ENCODE results near the gene NXPH3.

DNA sequence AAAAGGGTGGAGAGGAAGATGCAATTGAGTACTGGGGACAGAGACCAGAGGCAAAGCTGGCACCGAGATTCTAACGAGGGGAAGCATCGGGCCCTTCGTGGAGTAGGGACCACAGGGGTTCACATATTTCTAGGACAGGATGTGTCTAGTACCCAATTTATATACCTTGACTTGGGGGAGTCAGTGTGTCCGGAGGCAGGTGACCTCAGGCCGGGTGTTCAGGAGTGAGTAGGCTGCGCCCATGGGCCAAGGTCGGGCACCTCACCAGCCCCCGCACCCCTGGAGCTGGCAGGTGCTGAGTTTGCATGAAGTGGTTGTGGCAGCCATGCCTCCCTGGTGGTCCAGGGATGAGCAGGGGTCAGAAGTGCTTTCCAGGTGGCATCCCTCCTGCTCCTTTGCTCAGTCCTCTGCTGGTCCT lies 8.6 kb upstream of the NXPH3 start:
- TF ChIP-seq EZH2 (IDR thresholded peaks at IDR 0.05) = no peak
- TF ChIP-seq YY1 (IDR thresholded peaks at IDR 0.05; ENCODE audit: extremely low read depth, insufficient replicate concordance, low read depth, low read length) = no peak
- TF ChIP-seq, protein P1, sequence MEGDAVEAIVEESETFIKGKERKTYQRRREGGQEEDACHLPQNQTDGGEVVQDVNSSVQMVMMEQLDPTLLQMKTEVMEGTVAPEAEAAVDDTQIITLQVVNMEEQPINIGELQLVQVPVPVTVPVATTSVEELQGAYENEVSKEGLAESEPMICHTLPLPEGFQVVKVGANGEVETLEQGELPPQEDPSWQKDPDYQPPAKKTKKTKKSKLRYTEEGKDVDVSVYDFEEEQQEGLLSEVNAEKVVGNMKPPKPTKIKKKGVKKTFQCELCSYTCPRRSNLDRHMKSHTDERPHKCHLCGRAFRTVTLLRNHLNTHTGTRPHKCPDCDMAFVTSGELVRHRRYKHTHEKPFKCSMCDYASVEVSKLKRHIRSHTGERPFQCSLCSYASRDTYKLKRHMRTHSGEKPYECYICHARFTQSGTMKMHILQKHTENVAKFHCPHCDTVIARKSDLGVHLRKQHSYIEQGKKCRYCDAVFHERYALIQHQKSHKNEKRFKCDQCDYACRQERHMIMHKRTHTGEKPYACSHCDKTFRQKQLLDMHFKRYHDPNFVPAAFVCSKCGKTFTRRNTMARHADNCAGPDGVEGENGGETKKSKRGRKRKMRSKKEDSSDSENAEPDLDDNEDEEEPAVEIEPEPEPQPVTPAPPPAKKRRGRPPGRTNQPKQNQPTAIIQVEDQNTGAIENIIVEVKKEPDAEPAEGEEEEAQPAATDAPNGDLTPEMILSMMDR (IDR thresholded peaks at IDR 0.05 in 2 of 3, conservative IDR thresholded peaks at IDR 0.05 in 1 of 3; ENCODE audit: borderline replicate concordance in 1 of 3, insufficient read depth in 1 of 3, low read depth in 2 of 3, low read length in 2 of 3) = no peak
- TF ChIP-seq, protein P2, sequence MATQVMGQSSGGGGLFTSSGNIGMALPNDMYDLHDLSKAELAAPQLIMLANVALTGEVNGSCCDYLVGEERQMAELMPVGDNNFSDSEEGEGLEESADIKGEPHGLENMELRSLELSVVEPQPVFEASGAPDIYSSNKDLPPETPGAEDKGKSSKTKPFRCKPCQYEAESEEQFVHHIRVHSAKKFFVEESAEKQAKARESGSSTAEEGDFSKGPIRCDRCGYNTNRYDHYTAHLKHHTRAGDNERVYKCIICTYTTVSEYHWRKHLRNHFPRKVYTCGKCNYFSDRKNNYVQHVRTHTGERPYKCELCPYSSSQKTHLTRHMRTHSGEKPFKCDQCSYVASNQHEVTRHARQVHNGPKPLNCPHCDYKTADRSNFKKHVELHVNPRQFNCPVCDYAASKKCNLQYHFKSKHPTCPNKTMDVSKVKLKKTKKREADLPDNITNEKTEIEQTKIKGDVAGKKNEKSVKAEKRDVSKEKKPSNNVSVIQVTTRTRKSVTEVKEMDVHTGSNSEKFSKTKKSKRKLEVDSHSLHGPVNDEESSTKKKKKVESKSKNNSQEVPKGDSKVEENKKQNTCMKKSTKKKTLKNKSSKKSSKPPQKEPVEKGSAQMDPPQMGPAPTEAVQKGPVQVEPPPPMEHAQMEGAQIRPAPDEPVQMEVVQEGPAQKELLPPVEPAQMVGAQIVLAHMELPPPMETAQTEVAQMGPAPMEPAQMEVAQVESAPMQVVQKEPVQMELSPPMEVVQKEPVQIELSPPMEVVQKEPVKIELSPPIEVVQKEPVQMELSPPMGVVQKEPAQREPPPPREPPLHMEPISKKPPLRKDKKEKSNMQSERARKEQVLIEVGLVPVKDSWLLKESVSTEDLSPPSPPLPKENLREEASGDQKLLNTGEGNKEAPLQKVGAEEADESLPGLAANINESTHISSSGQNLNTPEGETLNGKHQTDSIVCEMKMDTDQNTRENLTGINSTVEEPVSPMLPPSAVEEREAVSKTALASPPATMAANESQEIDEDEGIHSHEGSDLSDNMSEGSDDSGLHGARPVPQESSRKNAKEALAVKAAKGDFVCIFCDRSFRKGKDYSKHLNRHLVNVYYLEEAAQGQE (IDR thresholded peaks at IDR 0.05; ENCODE audit: low read depth) = no peak
- TF ChIP-seq MAX (IDR thresholded peaks at IDR 0.05) = no peak
- no peak for TF ChIP-seq POLR2A (IDR thresholded peaks at IDR 0.05; ENCODE audit: borderline replicate concordance, extremely low read depth, insufficient read depth, insufficient read length)
- TF ChIP-seq EZH2phosphoT487 (IDR thresholded peaks at IDR 0.05; ENCODE audit: borderline replicate concordance) = no peak
- TF ChIP-seq SP1 (IDR thresholded peaks at IDR 0.05; ENCODE audit: low read depth) = no peak
- TF ChIP-seq TCF7L2 (IDR thresholded peaks at IDR 0.05; ENCODE audit: borderline replicate concordance, extremely low read depth, insufficient read depth, insufficient read length) = no peak
- no peak for TF ChIP-seq ZNF274 (IDR thresholded peaks at IDR 0.05; ENCODE audit: low read depth, low read length)
- TF ChIP-seq RAD21 (IDR thresholded peaks at IDR 0.05; ENCODE audit: low read depth) = no peak

All from HCT116 (cell line).